T1000 (cell line): Measurements from ENCODE around the gene CRP.
"Not testable (repeated sequence)": the region's sequence is repeated elsewhere in the genome, so short reads cannot be mapped to it uniquely, and the experiment has no call there.

ENCODE experiments used
- DNase-seq: peaks from one replicate; lab custom pipeline; 2025; ENCODE audit warnings: mixed read lengths; lab: John Stamatoyannopoulos, UW

The CRP gene, protein sequence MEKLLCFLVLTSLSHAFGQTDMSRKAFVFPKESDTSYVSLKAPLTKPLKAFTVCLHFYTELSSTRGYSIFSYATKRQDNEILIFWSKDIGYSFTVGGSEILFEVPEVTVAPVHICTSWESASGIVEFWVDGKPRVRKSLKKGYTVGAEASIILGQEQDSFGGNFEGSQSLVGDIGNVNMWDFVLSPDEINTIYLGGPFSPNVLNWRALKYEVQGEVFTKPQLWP

DNA sequence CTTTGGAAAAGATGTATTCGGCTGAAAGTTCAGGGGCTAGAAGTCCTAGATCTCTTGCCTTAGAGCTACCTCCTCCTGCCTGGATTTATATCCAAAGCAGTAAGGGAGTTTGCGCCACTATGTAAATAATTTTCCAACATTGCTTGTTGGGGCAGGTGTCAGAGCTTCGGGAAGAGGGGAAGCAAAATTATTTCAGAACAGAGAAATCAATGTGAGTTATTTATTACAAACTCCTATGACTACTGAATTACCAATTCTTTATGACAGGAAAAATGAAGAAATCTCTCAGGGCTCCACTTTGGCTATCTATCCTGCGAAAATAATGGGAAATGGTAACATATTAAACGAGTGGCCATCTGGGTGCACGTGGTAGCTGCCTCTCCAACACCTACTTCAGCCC, at the start of gene CRP:
Gene CRP (minus strand): TSS at position 61 of the 400 bp plus-strand sequence. CDS start 104 bp downstream, outside the sequence.
- no peak for DNase-seq

DNA sequence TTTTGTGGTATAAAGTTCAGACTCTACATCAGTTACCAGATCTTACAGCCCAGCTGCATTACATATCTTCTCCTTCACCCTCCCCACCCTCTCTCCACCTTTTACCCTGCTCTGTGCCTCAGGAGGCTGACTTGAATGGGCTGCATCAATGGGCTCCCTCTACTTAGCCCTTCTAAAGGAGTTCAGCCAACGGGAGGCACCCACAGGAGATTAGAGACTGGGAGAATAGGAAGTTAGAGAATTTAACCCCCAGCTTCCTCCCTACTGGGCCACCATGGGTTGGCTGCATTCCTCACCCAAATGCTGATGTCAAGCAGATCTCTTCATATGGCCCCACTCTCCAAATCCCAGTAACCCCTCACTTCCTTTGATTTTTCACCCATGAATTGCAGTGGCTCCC, 49.3 kb upstream of the CRP start:
- no peak for DNase-seq

DNA sequence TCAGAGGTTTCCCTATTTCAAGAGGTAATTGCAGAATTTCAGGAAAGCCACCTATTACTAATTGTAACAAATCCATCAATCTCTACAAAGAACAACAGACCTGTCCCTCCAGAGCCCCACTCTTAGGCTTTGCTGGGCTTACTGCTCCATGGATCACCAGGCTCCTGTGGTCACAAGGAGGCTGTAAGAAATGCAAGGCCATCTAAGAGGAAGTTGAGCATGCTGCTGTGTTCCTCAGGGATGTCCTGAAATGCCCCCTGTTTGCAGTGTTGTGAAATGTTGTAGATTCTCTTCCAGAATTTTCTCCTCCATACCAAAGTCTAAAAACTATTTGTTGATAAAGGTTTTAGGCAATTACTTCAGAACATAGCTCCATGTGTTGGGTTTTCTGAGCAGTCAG, 42.0 kb upstream of the CRP start:
- DNase-seq = no peak

DNA sequence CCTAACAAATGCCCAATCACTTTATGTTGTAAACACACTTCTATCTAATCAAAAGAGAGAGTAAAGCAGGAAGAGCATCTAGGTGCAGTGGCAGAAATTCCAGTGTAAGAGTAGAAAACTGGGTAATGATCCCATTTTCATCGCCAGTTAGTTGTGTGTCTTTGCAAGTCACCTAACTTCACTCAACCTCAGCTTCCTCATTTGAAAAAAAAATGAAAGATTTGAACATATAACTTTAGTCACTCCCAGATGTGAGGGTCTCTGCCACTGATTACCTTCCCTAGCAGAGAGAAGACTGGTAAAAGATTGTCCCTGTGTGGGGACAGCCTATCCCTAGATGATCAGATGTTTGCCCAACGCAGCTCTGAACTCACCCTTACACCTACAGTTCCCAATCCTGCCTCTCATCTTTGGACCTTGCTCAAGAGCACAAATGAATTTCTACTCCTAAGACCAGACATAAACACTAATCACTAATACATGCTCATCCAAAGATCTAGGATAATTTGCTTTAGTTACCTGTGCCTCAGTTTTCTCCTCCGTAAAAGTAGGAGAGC, 41.1 kb upstream of the CRP start:
- DNase-seq = no peak

DNA sequence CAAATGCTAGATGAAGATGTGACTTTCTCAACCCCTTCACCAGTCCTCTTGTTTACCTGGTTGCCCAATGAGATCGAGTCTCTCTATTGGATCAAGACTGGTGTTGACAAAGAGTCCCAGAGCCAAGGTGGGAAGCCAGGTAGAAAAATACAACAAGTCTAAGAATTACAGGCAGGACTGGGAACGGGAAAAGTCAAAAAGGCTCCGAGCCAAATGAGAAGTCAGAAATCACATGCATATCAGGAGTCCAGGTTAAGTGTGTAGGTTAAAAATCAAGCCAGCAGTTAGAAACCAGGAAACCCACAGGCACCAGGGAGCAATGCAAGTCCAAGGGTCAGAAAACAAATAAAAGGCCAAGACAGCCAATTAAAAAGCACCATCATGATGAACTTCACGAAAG, 39.0 kb upstream of the CRP start:
- no peak for DNase-seq

DNA sequence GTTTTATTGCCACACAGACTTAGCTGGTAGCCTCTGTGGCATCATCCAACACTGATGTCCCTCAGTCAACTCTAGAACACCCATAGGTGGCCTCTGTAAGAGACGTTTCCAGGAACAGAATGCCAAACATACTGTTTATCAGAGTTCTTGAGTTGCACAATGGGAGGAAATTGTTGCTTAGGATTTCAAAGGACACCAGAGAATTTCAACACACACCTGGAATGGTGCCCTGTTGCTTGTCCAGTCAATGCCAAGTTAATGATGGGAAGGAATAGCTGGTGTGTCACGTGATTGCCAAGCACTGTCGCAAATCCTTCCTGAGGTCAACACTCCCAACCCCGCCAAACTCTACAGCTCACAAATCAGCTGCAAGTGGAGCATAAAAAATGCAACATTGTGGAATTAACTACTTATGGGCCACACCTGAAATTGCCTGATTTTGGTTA, 37.8 kb upstream of the CRP start:
- no peak for DNase-seq

DNA sequence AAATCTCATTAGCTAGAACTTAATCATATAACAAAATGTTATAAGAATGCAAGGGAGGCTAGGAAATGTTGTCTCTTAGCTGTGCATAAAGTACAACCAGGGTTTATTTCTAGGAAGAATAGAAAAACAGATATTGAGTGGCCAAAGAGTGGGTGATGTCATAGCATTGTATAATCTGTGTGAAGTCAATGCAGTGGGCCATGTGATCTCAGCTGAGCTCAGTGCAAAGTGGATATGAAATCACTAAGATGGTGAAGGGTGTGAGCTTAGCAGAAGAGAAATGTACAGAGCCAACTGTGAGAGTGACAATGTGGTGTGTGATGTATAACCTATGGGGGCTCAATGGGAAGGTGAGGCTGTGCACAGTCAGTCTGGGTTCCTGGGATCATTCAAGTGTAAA, 36.6 kb upstream of the CRP start:
- no peak for DNase-seq

DNA sequence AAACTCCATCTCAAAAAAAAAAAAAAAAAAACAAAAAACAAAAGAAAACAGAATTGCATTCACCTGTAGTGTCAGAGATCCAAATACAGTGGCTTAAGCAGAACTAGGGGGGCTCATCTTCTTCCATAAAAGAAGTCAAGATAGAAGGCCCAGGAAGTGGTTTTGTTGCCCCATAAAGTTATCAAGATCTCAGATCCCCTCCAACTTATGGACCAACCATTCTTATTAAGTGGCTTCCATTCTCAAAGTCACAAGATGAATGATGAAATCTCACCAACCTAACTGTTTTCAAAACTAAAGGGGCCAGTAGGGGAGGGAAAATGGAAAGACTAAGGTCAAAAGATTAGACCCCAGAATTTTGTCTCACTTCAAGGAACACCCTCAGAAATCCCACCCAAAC, 36.2 kb upstream of the CRP start:
- DNase-seq = no peak

DNA sequence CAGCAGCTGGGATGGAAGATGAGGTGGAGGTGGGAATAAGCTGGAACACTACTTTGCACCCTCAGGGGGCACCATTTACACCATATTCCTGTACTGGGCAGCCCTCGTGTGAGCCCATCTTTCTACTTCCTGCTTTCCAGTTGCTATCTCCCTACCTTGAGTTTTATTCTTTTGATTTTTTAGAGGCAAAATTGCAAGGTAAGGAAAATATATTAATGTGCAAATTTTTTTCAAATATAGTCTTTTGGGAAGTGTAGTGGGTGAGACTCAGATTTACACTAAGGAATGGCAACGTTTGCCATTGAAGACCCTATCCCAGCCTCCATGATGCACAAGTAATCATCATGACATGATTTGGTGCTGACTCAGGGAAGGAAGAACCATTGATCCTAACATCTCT, 35.2 kb upstream of the CRP start:
- no peak for DNase-seq

DNA sequence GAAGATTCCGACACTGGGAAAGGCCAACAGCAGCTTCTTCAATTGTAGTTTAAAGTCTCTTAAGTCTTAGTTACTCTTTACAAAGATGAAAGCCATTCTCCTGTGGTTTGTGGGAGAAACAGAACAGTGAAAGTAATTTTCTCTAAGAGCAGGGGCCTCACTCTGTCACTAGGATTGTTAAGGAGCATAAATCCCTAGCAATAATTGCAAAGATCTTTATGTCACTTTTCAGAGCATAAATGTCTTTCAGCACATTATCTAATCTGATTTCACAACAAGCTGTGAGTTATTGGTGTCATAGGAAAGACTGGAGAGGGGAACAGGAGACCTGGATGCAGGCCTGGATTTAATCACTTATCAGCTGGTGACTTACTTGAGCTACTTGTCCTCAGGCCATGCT, 34.0 kb upstream of the CRP start:
- no peak for DNase-seq

DNA sequence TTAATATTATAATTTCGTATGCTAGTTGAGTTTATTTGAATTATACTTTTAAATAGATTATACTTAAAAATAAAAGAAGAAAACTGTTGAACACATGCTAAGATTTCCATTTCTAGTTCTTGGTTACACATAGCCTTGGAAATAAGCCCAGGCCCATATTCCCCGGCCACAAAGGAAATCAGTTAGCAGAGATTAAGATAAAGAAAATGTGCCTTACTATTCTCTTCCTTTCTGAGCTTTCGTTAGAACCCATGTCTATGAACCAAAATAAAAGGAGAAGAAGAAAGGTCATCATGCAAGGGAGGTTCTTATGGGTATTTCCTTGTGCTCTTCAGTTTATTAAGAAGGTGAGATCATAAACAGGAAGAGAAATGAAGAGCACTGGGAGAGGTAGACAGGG, 32.3 kb upstream of the CRP start:
- no peak for DNase-seq

DNA sequence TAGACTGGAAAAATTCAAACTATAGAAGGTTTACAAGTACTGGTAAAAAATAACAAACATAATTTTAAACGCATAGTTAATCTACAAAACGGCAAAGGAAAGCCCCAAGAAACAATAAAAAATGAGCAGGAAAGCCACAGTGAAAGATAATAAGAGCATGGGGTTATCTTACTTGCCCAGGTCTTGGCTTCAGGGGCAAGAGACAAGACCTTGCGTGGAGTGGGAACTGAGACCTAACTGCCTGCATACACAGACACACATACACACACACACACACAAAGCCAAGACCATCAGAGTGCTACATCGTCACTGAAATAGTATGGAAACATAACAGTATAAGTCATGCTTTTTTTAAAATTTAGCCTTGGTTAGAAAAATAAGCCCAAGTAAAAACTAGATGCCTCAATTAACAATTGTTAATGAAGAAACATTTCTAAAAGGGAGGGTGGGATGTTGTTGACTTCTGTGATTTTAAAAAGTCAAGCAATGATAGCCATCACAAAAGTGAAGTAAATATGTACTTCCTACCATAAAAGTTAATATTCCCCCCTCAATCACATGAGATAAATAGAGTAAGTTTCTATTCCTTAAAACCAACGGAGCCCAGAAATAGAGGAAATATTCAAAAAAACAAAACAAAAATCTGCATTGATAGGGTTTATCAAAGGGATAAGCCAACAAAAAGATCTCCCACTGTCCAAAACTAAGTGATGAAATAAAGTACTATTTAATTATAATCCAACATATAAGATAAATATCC, 29.4 kb upstream of the CRP start:
- no peak for DNase-seq

DNA sequence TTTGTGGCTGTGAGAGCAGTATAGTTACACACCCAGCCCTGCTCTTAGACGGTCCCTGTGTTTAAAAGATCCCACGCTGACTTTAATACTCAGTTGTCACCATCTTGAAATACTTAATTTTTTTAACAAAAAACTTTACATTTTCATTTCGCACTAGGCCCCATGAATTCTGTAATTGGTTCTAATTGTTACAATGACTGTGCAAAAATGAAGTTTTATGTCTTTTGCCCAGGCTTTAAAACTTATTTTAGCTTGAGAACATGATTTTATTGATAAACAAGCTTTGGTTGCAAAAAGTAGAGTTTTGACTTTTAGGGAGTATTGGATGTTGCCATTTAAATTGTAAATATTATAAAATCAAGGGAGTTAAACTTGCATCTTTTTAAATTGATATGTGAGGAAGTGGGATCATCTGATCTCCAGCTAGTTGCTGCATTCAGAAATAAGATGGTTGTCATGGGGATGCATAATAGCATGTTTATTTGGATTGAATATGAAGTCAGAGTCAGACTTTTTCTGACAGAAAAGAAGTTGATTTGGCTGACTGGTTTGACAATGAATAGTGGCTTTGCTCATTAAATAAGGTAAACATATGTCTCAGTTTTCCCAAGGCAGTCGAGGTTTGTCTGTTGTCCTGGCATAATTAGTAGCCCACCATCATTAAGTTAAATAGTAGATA, 23.0 kb upstream of the CRP start:
- DNase-seq = no peak

DNA sequence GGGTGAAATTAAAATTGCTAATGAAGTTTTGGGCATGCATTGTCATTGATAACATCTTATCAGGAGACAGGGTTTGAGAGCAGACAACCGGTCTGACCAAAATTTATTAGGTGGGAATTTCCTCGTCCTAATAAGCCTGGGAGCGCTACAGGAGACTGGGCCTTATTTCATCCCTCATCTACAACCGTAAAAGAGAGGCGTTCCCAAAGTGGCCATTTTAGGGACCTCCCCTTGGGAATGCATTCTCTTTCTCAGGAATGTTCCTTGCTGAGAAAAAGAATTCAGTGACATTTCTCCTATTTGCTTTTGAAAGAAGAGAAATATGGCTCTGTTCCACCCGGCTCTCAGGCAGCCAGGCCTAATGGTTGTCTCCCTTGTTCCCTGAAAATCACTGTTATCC, 8.8 kb upstream of the CRP start:
- DNase-seq = not testable (repeated sequence)

DNA sequence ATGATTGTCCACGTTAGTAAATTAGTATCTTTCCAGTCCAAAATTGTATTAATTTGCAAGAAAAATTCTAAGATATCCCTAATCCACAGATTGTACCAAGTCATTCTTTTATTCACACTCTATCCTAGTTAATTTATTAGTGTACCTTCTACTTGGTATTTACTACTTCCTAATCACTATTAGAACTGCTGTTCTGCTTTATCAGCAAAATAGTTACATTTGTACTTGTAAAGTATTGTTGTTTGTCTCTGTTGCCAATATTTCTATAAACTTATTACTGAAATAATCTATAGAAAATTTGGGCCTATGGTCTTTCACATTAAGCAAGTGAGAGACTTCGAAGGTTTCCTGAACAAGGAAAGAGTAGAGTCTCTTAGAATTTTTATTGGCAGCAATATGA, 5.6 kb upstream of the CRP start:
- no peak for DNase-seq

DNA sequence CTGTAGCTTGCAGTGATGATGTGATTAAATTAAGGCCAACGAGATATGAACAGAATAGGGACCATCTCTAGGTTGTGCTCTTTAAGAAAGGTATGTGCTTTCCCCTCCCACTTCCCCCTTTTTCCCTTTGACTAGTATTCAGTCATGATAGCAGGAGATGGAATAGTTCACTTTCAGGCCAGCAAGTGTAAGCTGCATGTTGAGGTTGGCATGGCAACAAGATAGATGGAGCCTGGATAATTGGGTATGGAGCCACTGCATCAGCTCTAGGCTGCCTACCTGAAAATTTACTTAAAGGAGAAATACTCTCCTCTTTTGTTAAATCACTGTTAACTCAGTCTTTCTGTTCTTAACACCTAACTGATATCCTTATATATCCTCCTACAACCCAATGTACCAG, 1.5 kb upstream of the CRP start:
- no peak for DNase-seq

DNA sequence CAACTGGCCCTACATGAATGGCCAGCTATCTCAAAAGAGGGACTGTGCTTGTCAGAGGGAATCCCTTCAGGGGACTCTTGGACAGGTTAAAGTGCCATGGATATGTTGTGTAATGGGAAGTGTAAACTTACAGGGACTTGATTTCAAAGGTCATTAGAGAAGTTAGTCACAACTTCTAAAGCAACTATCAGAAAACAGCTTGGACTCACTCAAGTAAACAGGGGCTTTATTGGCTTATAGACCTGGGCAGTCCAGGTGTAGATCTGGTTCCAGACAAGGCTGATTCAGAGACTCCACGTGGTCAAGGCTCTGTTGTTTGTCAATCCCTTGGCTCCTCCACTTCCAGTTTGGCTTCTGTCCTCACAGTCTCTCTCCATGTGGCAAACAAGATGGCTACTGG, 2.3 kb downstream of the CRP start:
- no peak for DNase-seq

DNA sequence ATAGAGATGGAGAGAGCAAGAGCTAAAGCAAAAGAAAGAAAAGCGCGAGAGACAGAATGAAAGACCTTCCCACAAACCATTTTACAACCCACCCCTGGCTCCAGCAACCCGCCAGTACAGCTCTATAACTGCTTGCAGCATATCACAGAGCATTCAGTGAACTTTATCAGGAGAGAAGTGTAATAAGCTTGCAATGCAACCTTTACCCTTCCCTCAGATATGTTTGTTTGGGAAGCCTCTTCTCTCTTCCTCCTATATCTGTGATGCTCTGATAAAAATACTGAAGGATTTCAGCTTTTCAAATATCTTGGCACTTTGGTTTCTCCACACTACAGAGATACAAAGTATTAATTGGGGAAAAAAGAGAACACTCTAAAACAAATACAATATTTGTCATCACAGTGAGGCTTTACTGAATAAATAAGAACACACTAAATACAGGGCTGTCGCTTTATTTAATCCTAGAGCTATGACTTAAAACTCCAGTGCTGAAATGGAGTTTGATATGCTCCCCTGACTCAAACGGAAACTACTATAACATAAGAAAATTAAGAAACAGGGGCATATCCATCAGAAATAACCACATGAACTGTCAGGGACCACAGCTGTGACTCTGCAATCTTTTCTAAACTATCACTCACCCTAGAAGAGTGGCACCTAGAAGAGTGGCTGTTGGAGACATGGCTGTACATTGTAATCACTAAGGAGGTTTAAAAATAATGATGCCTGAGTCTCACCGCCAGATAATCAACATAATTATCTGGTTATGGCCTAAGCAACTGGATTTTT, 6.7 kb downstream of the CRP start:
- no peak for DNase-seq

DNA sequence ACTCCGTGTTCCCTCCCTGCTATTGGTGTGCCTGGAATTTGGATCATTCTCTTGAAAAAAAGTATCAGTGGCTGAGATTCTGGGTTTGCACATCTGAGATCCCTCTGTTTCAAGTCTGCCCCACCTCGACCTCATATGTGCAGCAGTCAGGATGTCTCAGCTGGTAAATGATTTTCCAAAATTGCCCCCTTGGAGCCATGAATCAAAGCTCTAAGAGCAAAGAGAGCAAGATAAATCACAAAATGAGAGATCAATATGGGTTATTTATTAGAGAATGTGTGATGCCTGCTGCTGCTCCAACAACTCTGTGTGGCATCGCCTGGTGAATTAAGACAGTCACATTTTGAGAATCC, 8.5 kb downstream of the CRP start:
- no peak for DNase-seq

DNA sequence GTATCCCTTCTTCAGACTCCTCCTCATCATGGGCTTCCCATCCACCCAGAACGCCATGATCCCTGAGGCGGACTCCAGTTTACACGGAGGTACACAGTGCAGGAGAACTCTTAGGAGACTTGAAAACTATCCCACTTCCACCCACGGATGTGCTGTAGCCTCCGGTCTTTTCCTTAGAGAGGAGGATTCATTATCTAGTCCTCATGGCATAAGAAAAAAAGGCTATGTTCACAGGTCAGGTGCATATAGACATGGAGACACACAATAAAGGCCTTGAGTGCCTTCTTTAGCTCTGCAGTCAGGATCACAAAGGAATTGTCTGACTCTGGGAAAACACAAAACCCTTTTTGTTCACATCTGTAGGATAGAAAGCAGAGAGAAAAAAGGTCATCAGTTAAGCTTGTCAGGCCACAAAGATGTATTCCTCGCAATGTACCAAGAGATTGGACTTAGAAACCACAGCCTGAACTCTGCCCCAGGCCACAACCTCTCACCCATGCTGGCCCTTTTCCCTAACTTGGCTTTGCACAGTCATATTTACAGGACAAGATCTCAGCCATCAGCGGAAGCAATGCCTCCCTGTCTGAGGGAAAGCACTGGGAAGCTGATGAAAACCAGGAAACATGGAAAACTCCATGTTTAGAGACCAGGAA, 9.0 kb downstream of the CRP start:
- DNase-seq = no peak

DNA sequence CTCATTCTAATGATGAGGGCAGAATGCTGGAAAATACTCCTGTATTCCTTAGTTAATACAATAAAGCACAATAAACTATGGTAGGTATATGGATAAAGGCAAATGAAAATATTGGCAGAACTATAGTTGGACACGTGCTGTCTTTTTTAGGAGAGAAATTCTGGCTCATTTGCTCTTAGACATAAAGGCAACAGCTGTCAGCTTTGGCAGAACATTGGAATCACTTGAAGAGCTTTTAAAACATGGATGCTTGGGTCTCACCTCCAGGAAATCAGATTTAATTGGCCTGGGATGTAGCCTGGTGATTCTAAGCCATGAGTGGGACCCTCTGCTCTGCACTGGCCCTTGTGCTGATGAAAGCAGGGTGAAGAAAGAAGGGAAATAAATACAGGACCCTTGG, 9.9 kb downstream of the CRP start:
- no peak for DNase-seq

DNA sequence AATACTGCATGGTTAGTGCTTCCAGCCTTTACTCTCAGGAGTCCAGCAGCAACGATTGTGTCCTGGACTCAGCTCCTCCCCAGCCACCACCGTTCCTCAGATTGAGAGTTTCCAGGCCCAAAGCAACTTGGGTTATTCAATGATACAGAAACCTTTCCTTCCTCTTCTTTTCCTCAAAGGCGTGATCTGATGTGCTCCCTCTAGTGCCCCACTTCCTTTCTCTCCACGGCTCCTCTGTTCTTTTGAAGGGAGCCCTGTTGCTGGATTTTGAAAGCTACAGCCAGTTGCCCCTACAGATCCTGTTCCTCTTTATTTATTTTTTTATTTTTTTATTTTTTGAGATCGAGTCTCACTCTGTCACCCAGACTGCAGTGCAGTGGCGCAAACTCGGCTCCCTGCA, 14.1 kb downstream of the CRP start:
- DNase-seq = no peak
